ENCODE measurements around the gene TOMM40L.
"Not testable (repeated sequence)": the region's sequence is repeated elsewhere in the genome, so short reads cannot be mapped to it uniquely, and the experiment has no call there.

TOMM40L gene

DNA sequence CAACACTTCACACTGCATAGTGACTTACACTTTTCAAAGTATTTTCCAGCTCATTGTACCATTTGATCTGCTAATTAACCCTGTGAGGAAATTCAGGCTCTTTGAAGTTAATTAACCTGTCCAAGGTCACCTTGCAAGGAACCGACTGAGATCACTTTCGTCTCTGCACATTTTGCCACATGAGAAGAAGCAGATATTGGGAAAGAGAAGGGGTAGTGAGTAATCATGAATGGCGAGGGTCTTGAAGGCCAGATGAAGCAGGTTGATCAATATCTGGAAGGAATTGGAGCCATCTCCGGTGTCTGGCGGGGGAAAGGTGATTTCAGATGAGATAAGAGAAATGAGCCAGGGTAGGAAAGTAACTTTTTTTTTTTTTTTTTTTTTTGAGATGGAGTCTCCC is 5.9 kb upstream of the TOMM40L start:
- no peak for TF ChIP-seq GATA1 (IDR thresholded peaks at IDR 0.05; ENCODE audit: low read depth, low read length)
- no peak for TF ChIP-seq POLR2A (IDR thresholded peaks at IDR 0.05; ENCODE audit: low read length)
- no peak for DNase-seq

- no peak for TF ChIP-seq POLR2A (IDR thresholded peaks at IDR 0.05; ENCODE audit: low read length)
- TF ChIP-seq GATA1 (IDR thresholded peaks at IDR 0.05; ENCODE audit: low read depth, low read length): no peak
Measured at GRCh38 chr1:161222175-161223019, 3.5 kb upstream of the TOMM40L start.

GRCh38 chr1:161223805-161224694 is 1.8 kb upstream of the TOMM40L start:
- TF ChIP-seq GATA1 (IDR thresholded peaks at IDR 0.05; ENCODE audit: low read depth, low read length) (no peak), POLR2A (IDR thresholded peaks at IDR 0.05; ENCODE audit: low read length) (no peak)
- no peak for DNase-seq

More at GRCh38 chr1:161222175-161223019, 3.5 kb upstream of the TOMM40L start:
- DNase-seq: no peak

DNA sequence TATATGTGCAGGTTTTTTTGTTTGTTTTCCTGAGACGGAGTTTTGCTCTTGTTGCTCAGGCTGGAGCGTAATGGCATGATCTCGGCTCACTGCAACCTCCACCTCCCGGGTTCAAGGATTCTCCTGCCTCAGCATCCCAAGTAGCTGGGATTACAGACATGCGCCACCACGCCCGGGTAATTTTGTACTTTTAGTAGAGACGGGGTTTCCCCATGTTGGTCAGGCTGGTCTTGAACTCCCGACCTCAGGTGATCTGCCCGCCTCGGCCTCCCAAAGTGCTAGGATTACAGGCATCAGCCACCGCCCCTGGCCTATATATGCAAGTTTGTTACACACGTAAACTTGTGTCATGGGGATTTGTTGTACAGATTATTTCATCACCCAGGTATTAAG is 1.2 kb upstream of the TOMM40L start:
- DNase-seq: not testable (repeated sequence)

DNA sequence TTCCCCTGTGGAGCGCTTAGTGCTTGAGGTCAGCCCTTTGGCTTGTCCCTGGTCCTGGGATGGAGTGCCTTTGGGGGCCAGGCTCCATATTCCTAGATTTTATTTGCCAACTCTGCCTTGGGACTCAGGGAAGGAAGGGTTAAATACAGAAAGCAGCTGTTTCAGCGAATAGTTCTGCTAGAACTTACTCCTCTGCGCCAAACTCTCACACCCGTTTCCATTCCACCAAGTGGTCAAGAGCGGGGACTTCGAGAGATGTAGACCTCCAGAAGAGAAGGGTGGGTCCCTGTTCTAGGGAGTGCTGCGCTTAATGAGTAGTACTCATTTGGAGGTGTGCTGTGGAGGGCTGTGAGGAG is 704 bp upstream of the TOMM40L start:
- TF ChIP-seq GATA1 (IDR thresholded peaks at IDR 0.05; ENCODE audit: low read depth, low read length) (no peak), POLR2A (IDR thresholded peaks at IDR 0.05; ENCODE audit: low read length) (no peak)
- DNase-seq: no peak

GRCh38 chr1:161226320-161226711 is 456 bp downstream of the TOMM40L start:
- DNase-seq: no peak
- TF ChIP-seq POLR2A (IDR thresholded peaks at IDR 0.05; ENCODE audit: low read length): no peak
- TF ChIP-seq GATA1 (IDR thresholded peaks at IDR 0.05; ENCODE audit: low read depth, low read length): no peak

- TF ChIP-seq GATA1 (IDR thresholded peaks at IDR 0.05; ENCODE audit: low read depth, low read length): no peak
- no peak for TF ChIP-seq POLR2A (IDR thresholded peaks at IDR 0.05; ENCODE audit: low read length)
Measured at GRCh38 chr1:161226759-161227158, 899 bp downstream of the TOMM40L start.

DNA sequence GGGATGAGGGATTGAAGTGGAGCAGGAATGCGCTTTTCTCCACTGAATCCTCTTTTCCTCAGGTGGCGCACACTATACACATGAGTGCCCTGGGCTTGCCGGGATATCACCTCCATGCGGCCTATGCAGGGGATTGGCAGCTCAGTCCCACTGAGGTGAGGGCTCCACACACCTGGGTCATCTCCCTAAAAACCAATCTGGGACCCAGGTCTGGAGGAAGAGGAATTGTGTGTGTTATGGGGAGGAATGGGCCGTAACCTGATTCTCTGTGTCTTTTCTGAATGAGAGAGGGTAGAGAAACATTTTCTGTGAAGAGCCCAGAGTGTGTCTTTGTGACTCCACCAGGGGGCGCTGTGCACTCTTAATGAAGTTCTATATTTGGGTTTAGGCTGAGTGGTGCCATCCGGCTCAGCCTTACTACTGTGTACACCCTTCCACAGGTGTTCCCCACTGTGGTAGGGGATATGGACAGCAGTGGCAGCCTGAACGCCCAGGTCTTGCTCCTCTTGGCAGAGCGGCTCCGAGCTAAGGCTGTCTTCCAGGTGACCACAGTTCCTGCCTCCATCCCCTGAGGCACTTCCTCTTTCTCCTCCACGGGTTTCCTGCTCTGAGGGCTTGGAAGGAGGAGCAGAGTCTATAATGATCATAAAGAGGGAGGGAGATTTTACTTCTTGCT is 1.5 kb downstream of the TOMM40L start:
- peak; percentile 83 to 91 for DNase-seq
- no peak for TF ChIP-seq POLR2A (IDR thresholded peaks at IDR 0.05; ENCODE audit: low read length)
- no peak for TF ChIP-seq GATA1 (IDR thresholded peaks at IDR 0.05; ENCODE audit: low read depth, low read length)

More at GRCh38 chr1:161226759-161227158, 899 bp downstream of the TOMM40L start:
- DNase-seq: no peak

DNA sequence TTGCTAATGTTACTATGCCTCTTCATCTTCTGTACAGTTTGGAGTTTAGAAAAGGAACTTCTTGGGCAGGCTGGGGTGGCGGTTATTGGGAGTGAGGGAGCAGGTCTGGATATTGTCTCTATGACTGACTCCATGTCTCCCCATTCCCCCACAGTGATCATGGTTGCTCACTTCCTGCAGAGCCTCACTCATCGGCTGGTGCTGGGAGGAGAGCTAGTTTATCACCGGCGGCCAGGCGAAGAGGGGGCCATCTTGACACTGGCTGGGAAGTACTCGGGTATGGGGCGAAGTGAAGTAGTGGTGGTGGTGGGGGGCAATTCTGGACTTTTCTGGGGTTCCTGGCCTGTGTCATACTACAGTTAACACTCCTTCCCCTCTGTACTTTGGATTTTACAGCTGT is 2.2 kb downstream of the TOMM40L start:
- DNase-seq: no peak
- no peak for TF ChIP-seq POLR2A (IDR thresholded peaks at IDR 0.05; ENCODE audit: low read length)
- TF ChIP-seq GATA1 (IDR thresholded peaks at IDR 0.05; ENCODE audit: low read depth, low read length): no peak

DNA sequence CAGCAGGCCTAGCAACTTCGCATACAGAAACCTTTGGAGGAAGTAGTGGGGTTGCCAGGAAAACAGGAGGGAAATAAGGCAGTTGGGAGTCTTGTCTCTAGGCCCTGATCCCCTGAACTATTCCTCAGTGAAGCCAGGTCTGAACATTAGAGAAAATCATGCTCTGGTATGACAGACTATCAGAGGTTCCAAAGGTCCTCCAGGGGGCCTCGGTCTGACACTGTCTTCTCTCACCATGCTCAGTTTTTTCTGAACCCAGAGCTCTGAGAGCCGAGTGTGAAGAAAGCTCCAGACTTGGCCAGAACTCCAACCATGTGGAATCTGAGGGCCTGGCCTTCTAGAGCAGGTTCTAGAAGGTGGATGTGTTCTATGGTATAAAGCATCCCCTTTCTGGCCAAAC is 4.0 kb downstream of the TOMM40L start:
- TF ChIP-seq POLR2A (IDR thresholded peaks at IDR 0.05; ENCODE audit: low read length) (no peak), GATA1 (IDR thresholded peaks at IDR 0.05; ENCODE audit: low read depth, low read length) (no peak)
- DNase-seq: peak in 1 of 2 experiments; percentile 15

- no peak for TF ChIP-seq POLR2A (IDR thresholded peaks at IDR 0.05; ENCODE audit: low read length)
- TF ChIP-seq GATA1 (IDR thresholded peaks at IDR 0.05; ENCODE audit: low read depth, low read length): no peak
- DNase-seq: no peak
Measured at GRCh38 chr1:161230762-161231161, 4.9 kb downstream of the TOMM40L start.

DNA sequence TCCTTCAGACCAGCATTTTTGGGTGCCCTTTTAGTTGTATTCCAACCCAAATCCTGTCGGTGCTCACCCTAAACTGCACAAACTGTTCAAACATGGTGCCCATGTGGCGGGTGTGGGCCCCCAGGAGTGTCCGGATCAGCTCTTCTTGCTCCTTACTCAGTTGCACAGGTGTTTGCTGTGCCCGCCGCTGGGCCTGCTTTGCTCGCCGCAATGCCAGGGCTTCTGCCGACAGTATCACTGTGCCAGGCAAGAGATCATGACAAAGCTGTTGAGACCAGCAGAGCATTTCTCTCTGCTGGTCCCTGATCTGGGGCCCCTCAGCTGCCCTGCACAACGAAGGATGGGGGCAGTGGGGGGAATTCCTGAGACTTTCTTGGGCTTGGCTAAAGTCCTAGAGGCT is 7.2 kb downstream of the TOMM40L start:
- DNase-seq: no peak
- TF ChIP-seq GATA1 (IDR thresholded peaks at IDR 0.05; ENCODE audit: low read depth, low read length) (no peak), POLR2A (IDR thresholded peaks at IDR 0.05; ENCODE audit: low read length) (no peak)

DNA sequence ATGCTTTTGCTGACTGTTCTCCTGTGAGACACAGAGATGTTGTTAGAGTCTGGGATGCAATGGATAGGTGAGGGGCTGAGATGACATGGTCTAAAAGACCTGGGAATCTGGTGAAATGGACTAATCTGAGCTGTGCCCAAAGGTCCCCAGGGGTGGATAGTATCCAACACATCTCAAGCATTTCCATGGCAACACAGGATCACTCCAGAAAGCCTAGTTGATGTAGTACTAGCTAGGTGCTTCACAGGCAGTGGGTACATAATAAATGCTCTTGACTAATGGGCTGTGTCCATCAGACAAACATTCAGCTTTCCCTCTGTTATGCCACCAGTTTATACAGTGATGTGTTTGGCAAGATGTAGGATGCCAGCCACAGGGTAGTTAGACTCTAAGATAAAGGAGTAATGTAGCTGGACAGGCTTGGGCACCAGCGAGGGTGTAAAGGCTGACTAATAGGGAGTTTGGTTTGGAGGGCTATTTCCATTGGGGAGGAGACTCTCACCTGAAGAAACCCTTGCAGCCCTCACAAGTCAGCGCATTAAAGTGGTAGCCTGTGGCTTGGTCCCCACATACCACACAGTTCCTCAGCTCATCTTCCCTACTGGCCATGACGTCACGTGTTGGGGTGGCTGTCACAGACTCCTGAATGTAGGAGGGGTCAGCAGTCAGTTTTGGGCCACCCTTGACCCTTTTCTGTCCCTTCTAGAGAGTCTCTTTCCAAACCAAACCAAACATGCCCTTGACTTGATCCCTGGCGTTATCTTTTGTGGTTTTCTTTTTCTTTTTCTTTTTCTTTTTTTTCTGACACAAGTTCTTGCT is 10.3 kb downstream of the TOMM40L start:
- TF ChIP-seq GATA1 (IDR thresholded peaks at IDR 0.05; ENCODE audit: low read depth, low read length) (no peak), POLR2A (IDR thresholded peaks at IDR 0.05; ENCODE audit: low read length) (no peak)
- DNase-seq: no peak

All from erythroblast (primary cell).